Measurements from ENCODE around the gene PPM1B. TPM values are rescaled to one million over a fixed set of nuclear protein-coding genes. Genes with fewer than 3 reads are reported as not detected.

PPM1B gene
- total RNA-seq, 2 donors from 2014 or later: 27.0 to 44.5 TPM

DNA sequence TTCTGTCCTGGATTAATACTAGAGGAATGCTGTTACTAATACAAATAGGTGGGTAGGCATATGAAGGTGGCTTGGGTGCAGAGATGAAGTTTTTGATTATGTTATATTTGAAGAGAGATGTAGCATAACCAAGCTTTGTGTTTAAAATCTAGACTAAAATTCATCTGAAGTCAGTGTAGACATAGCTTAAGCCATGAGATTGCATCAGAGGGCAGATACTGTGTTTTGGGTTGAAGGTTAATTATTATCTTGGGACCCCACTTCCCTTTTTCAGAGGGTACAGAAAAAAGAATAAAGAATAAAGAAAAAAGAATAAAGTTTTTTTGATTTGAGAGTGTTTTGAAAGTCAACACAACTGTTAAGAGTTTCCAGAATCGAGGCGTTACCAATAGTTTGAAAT is 13.0 kb downstream of the PPM1B start:
- DNase-seq (no peak), ATAC-seq (no peak)
- 96 to 98% methylated on average over 2 of the region's 2 CpGs for WGBS, 2 donors
- no peak overlapping the region for H3K27ac ChIP-seq
- intact Hi-C loops (cut with DNase I): no loop called here
- TF ChIP-seq, protein P1, sequence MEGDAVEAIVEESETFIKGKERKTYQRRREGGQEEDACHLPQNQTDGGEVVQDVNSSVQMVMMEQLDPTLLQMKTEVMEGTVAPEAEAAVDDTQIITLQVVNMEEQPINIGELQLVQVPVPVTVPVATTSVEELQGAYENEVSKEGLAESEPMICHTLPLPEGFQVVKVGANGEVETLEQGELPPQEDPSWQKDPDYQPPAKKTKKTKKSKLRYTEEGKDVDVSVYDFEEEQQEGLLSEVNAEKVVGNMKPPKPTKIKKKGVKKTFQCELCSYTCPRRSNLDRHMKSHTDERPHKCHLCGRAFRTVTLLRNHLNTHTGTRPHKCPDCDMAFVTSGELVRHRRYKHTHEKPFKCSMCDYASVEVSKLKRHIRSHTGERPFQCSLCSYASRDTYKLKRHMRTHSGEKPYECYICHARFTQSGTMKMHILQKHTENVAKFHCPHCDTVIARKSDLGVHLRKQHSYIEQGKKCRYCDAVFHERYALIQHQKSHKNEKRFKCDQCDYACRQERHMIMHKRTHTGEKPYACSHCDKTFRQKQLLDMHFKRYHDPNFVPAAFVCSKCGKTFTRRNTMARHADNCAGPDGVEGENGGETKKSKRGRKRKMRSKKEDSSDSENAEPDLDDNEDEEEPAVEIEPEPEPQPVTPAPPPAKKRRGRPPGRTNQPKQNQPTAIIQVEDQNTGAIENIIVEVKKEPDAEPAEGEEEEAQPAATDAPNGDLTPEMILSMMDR (IDR thresholded peaks at IDR 0.05): no peak
- no peak for TF ChIP-seq POLR2A (IDR thresholded peaks at IDR 0.05)
- H3K9me3 ChIP-seq: no peaks in the 10 kb centered on the region
- H3K4me3 ChIP-seq: no peak overlapping the region
- H3K36me3 ChIP-seq (replicated peaks in 1 of 2; ENCODE audit: insufficient read depth in 1 of 2, low read depth in 2 of 2): no peaks in the 10 kb centered on the region
- no peaks in the 10 kb centered on the region for H3K27me3 ChIP-seq
- H3K4me1 ChIP-seq: peaks cover 28% of the 10 kb centered on the region

GRCh38 chr2:44184106-44184505 is 15.4 kb downstream of the PPM1B start:
- Histone ChIP-seq H3K4me1 (peaks cover 36% of the 10 kb centered on the region), H3K9me3 (no peaks in the 10 kb centered on the region), H3K27me3 (no peaks in the 10 kb centered on the region), H3K27ac (no peak overlapping the region), H3K4me3 (no peak overlapping the region), H3K36me3 (replicated peaks in 1 of 2; ENCODE audit: insufficient read depth in 1 of 2, low read depth in 2 of 2) (no peaks in the 10 kb centered on the region)
- intact Hi-C loops (cut with DNase I): no loop called here
- 48 to 56% methylated on average over 3 of the region's 3 CpGs for WGBS, 2 donors
- no peak for DNase-seq
- TF ChIP-seq, protein P1 (IDR thresholded peaks at IDR 0.05): no peak
- no peak for TF ChIP-seq POLR2A (IDR thresholded peaks at IDR 0.05)
- no peak for ATAC-seq

- Histone ChIP-seq H3K27ac (no peak overlapping the region), H3K27me3 (no peaks in the 10 kb centered on the region), H3K9me3 (no peaks in the 10 kb centered on the region), H3K4me3 (no peak overlapping the region), H3K36me3 (replicated peaks in 1 of 2; ENCODE audit: insufficient read depth in 1 of 2, low read depth in 2 of 2) (no peaks in the 10 kb centered on the region), H3K4me1 (peaks cover 29% of the 10 kb centered on the region)
- ATAC-seq (no peak), DNase-seq (no peak)
- no peak for TF ChIP-seq POLR2A (IDR thresholded peaks at IDR 0.05)
- TF ChIP-seq, protein P1 (IDR thresholded peaks at IDR 0.05): no peak
- intact Hi-C loops (cut with DNase I): no loop called here
Measured at GRCh38 chr2:44186810-44187209, 18.1 kb downstream of the PPM1B start.

DNA sequence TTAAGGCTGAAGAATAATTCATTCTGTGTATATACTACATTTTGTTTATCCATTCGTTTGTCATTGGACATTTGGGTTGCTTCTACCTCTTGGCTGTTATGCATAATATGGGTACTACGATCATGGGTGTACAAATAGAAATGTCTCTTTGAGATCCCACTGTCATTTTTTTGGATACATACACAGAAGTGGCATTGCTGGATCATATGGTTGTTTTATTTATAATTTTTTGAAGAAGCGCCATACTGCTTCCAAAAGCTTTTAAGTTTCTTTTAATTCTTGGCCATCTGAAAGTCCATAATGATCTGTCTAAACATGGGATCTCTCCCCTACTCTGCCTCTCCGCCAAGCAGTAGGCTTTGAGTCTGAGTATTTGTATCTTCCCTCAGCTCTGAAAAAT is 18.6 kb downstream of the PPM1B start:
- 88 to 92% methylated on average over 4 of the region's 4 CpGs for WGBS, 2 donors
- intact Hi-C loops (cut with DNase I): no loop called here

DNA sequence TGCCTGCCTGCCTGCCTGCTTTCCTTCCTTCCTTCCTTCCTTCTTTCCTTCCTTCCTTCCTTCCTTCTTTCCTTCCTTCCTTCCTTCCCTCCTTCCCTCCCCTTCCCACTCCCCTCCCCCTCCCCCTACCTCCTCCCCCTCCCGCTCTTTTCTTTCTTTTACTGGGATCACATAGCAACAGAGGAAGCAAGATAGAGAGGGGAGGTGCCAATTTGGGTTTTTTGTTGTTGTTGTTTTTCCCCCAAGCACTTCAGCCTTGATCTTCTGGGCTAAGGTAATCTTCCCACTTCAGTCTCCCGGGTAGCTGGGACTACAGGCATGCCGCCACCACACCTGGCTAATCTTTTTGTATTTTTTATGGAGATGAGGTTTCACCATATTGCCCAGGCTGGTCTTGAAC is 20.0 kb downstream of the PPM1B start:
- intact Hi-C loops (cut with DNase I): no loop called here
- Histone ChIP-seq H3K4me1 (peaks cover 31% of the 10 kb centered on the region), H3K9me3 (no peaks in the 10 kb centered on the region), H3K4me3 (no peak overlapping the region), H3K27me3 (no peaks in the 10 kb centered on the region), H3K36me3 (replicated peaks in 1 of 2; ENCODE audit: insufficient read depth in 1 of 2, low read depth in 2 of 2) (no peaks in the 10 kb centered on the region), H3K27ac (no peak overlapping the region)
- no peak for ATAC-seq
- TF ChIP-seq, protein P1 (IDR thresholded peaks at IDR 0.05): no peak
- no peak for TF ChIP-seq POLR2A (IDR thresholded peaks at IDR 0.05)
- WGBS, 2 donors: 69 to 91% methylated on average over 3 of the region's 3 CpGs
- DNase-seq: no peak

More for the DNA sequence above, 18.6 kb downstream of the PPM1B start:
- Histone ChIP-seq H3K27ac (no peak overlapping the region), H3K27me3 (no peaks in the 10 kb centered on the region), H3K9me3 (no peaks in the 10 kb centered on the region), H3K4me3 (no peak overlapping the region), H3K4me1 (peaks cover 29% of the 10 kb centered on the region), H3K36me3 (replicated peaks in 1 of 2; ENCODE audit: insufficient read depth in 1 of 2, low read depth in 2 of 2) (no peaks in the 10 kb centered on the region)
- ATAC-seq (no peak), DNase-seq (no peak)
- no peak for TF ChIP-seq POLR2A (IDR thresholded peaks at IDR 0.05)
- TF ChIP-seq, protein P1 (IDR thresholded peaks at IDR 0.05): no peak

Measured in body of pancreas (tissue), 4 donors.